Sigmoid colon (tissue), 3 donors: ENCODE measurements around the gene EVA1A.

Experiments used
- POLR2A ChIP-seq, 2 donors: fragments of 450-650 bp; IDR thresholded peaks; one replicate each; pipeline ENCODE4 v1.6.1; 2016; ENCODE audit warnings: antibody characterized with exemption in 2 of 2, mild to moderate bottlenecking in 2 of 2, moderate library complexity in 2 of 2
- TF ChIP-seq, protein P1 (sequence below), 4 experiments: fragments of 450-650 bp in 3 of 4; fragments of 200-600 bp in 1 of 4; IDR thresholded peaks; one replicate each; pipeline ENCODE4 v1.5.1; 2016 to 2019; ENCODE audit warnings: antibody characterized with exemption in 4 of 4, mild to moderate bottlenecking in 3 of 4, moderate library complexity in 2 of 4

DNA sequence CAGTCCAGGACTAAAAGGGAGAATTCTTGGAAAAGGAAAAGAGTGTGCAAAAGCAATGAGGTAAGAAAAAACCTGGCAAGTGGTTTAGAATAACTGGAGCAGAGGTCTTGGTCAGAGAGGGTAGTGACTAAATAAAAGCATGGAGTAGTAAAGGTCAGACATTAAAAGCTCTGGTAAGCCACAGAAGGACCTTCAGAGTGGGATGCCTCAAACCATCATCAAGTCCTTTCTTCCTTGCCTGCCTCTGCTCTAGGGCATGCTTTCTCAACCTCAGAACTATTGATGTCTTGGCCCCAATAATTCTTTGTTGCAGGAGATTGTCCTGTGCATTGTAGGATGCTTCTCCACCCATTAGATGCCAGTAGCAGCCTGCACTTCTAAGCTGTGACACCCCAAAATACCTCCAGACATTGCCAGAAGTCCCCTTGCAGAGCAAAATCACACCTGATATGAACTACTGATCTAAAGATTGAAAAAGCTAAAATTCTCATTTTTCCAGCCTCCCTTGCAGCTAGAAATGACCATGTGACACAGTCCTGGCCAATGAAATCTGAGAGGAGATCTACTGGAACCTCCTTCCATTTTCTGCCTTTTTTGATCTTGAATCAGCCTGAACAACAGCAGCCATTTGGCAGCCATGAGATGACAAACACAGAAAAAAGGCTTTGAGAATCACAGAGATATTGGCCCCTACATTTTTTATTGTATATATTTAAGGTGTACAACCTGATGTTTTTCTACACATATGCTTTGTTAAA lies 48.1 kb downstream of the EVA1A start:
- TF ChIP-seq, protein P1, sequence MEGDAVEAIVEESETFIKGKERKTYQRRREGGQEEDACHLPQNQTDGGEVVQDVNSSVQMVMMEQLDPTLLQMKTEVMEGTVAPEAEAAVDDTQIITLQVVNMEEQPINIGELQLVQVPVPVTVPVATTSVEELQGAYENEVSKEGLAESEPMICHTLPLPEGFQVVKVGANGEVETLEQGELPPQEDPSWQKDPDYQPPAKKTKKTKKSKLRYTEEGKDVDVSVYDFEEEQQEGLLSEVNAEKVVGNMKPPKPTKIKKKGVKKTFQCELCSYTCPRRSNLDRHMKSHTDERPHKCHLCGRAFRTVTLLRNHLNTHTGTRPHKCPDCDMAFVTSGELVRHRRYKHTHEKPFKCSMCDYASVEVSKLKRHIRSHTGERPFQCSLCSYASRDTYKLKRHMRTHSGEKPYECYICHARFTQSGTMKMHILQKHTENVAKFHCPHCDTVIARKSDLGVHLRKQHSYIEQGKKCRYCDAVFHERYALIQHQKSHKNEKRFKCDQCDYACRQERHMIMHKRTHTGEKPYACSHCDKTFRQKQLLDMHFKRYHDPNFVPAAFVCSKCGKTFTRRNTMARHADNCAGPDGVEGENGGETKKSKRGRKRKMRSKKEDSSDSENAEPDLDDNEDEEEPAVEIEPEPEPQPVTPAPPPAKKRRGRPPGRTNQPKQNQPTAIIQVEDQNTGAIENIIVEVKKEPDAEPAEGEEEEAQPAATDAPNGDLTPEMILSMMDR (IDR thresholded peaks at IDR 0.05) = no peak
- no peak for TF ChIP-seq POLR2A (IDR thresholded peaks at IDR 0.05)
